Measurements from ENCODE around the gene SMARCD2. TPM values are rescaled to one million over a fixed set of nuclear protein-coding genes. Genes with fewer than 3 reads are reported as not detected.

The SMARCD2 gene
- total and polyA plus RNA-seq, 2 of the 13 experiments (the other 11 are each of a cell fraction or from before 2014, with no cell fraction given): 122 to 150 TPM

GRCh38 chr17:63819131-63819530 lies 23.4 kb downstream of the SMARCD2 start:
- Histone ChIP-seq H3K9ac (ENCODE audit: insufficient read depth, low read depth, low read length) (no peak overlapping the region), H3K4me1 (ENCODE audit: insufficient read depth, low read length) (peaks cover 14% of the 10 kb centered on the region; the same call in 1 of the 2 replicates), H3K27me3 (ENCODE audit: control insufficient read depth in 1 of 2, insufficient read depth in 2 of 2, low read length in 2 of 2) (no peaks in the 10 kb centered on the region), H4K20me1 (ENCODE audit: insufficient read depth, low read length) (peaks cover 3% of the 10 kb centered on the region; the same call in 1 of the 2 replicates), H3K79me2 (ENCODE audit: insufficient read depth, low read length) (peaks cover 1% of the 10 kb centered on the region), H3K4me3 (replicated peaks in 1 of 3; ENCODE audit: insufficient read depth in 1 of 3, low read depth in 2 of 3, low read length in 3 of 3) (no peak overlapping the region), H3K9me3 (ENCODE audit: low read length) (no peaks in the 10 kb centered on the region), H3K27ac (ENCODE audit: extremely low read length, insufficient read depth, low read length) (no peak overlapping the region), H3K4me2 (ENCODE audit: low read depth, low read length) (no peak overlapping the region), H2AFZ (ENCODE audit: low read length) (no peak overlapping the region), H3K36me3 (replicated peaks in 1 of 2; ENCODE audit: control insufficient read depth in 1 of 2, insufficient read depth in 2 of 2, low read length in 2 of 2) (peaks cover 50 to 95% of the 10 kb centered on the region in 2 experiments)
- ChIA-PET CTCF (ENCODE audit: low intra/inter-chr PET ratio, low total read pairs) (no interaction called here), POLR2A (interaction anchor here (1.7 kb wide), 2 partner anchors 8 to 45 kb away, joined by 9 to 10 read pairs; partner anchors contain the start of genes CCDC47, DDX42, FTSJ3 and PSMC5)
- TF ChIP-seq TCF12 (IDR thresholded peaks at IDR 0.05) (no peak), TCF12 (CRISPR knock-in tag; IDR thresholded peaks at IDR 0.05) (peak; percentile 26; the same call in 1 of the 2 replicates), ZNF780A (CRISPR knock-in tag; IDR thresholded peaks at IDR 0.05) (no peak), ERF (CRISPR knock-in tag; IDR thresholded peaks at IDR 0.05) (0 out of 2 replicates have a peak, but pooled peaks have one; percentile 5)
- in situ Hi-C loops (cut with HindIII; ENCODE audit: extremely low pct_ligation_motif_present, low pct_unique_long_range_greater_than_20kb) (no loop called here), intact Hi-C loops (cut with micrococcal nuclease; ENCODE audit: unreplicated experiment) (no loop called here)
- no peak for DNase-seq (ENCODE audit: low spot score)
- 77% methylated on average over 6 of the region's 6 CpGs for WGBS (ENCODE audit: low lambda C conversion rate)
- no peak for ATAC-seq
- peak; percentile 28 for FAIRE-seq
- no TSS peak for BruUV-seq (replicated peaks)

GRCh38 chr17:63817736-63818385 lies 24.6 kb downstream of the SMARCD2 start:
- Histone ChIP-seq H2AFZ (ENCODE audit: low read length) (no peak overlapping the region), H3K36me3 (replicated peaks in 1 of 2; ENCODE audit: control insufficient read depth in 1 of 2, insufficient read depth in 2 of 2, low read length in 2 of 2) (peaks cover 50 to 97% of the 10 kb centered on the region in 2 experiments), H3K4me2 (ENCODE audit: low read depth, low read length) (no peak overlapping the region), H3K79me2 (ENCODE audit: insufficient read depth, low read length) (no peaks in the 10 kb centered on the region), H3K9ac (ENCODE audit: insufficient read depth, low read depth, low read length) (no peak overlapping the region), H3K4me1 (ENCODE audit: insufficient read depth, low read length) (peaks cover 14% of the 10 kb centered on the region; the same call in 1 of the 2 replicates), H3K27me3 (ENCODE audit: control insufficient read depth in 1 of 2, insufficient read depth in 2 of 2, low read length in 2 of 2) (no peaks in the 10 kb centered on the region), H3K27ac (ENCODE audit: extremely low read length, insufficient read depth, low read length) (no peak overlapping the region), H3K9me3 (ENCODE audit: low read length) (no peaks in the 10 kb centered on the region), H3K4me3 (replicated peaks in 1 of 3; ENCODE audit: insufficient read depth in 1 of 3, low read depth in 2 of 3, low read length in 3 of 3) (no peak overlapping the region), H4K20me1 (ENCODE audit: insufficient read depth, low read length) (peaks cover 3% of the 10 kb centered on the region; the same call in 1 of the 2 replicates)
- intact Hi-C loops (cut with micrococcal nuclease; ENCODE audit: unreplicated experiment): no loop called here
- DNase-seq (ENCODE audit: low spot score) (no peak), ATAC-seq (no peak), FAIRE-seq (no peak)
- POLR2A ChIA-PET: interaction anchor here (1.7 kb wide), 2 partner anchors 9 to 44 kb away, joined by 9 to 10 read pairs; partner anchors contain the start of genes CCDC47, DDX42, FTSJ3 and PSMC5
- 98% methylated on average over 27 of the region's 27 CpGs for whole genome bisulfite sequencing (ENCODE audit: low lambda C conversion rate)
- CTCF ChIA-PET (ENCODE audit: low intra/inter-chr PET ratio, low total read pairs): no interaction called here
- BruUV-seq (replicated peaks): TSS peak; percentile 49
- in situ Hi-C loops (cut with HindIII; ENCODE audit: extremely low pct_ligation_motif_present, low pct_unique_long_range_greater_than_20kb): no loop called here
- TF ChIP-seq THAP11 (CRISPR knock-in tag; IDR thresholded peaks at IDR 0.05) (no peak), MXI1 (IDR thresholded peaks at IDR 0.05; ENCODE audit: borderline replicate concordance, low read depth, low read length) (no peak), ZBTB38 (CRISPR knock-in tag; IDR thresholded peaks at IDR 0.05) (peak; percentile 80), AGO2 (optimal IDR thresholded peaks at IDR 0.05; ENCODE audit: low read depth, low read length) (peak; percentile 90), TCF7 (IDR thresholded peaks at IDR 0.05; ENCODE audit: low read depth) (no peak)
- TF ChIP-seq, protein P1, sequence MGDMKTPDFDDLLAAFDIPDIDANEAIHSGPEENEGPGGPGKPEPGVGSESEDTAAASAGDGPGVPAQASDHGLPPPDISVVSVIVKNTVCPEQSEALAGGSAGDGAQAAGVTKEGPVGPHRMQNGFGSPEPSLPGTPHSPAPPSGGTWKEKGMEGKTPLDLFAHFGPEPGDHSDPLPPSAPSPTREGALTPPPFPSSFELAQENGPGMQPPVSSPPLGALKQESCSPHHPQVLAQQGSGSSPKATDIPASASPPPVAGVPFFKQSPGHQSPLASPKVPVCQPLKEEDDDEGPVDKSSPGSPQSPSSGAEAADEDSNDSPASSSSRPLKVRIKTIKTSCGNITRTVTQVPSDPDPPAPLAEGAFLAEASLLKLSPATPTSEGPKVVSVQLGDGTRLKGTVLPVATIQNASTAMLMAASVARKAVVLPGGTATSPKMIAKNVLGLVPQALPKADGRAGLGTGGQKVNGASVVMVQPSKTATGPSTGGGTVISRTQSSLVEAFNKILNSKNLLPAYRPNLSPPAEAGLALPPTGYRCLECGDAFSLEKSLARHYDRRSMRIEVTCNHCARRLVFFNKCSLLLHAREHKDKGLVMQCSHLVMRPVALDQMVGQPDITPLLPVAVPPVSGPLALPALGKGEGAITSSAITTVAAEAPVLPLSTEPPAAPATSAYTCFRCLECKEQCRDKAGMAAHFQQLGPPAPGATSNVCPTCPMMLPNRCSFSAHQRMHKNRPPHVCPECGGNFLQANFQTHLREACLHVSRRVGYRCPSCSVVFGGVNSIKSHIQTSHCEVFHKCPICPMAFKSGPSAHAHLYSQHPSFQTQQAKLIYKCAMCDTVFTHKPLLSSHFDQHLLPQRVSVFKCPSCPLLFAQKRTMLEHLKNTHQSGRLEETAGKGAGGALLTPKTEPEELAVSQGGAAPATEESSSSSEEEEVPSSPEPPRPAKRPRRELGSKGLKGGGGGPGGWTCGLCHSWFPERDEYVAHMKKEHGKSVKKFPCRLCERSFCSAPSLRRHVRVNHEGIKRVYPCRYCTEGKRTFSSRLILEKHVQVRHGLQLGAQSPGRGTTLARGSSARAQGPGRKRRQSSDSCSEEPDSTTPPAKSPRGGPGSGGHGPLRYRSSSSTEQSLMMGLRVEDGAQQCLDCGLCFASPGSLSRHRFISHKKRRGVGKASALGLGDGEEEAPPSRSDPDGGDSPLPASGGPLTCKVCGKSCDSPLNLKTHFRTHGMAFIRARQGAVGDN (CRISPR knock-in tag; IDR thresholded peaks at IDR 0.05): peak; percentile 25; the same call in 1 of the 2 replicates
